ENCODE data around the gene PTPN3. TPM values are rescaled to one million over a fixed set of nuclear protein-coding genes. Genes with fewer than 3 reads are reported as not detected.

The PTPN3 gene
- total RNA-seq, 2 donors from 2014 or later, result 6.9 to 7.9 TPM

DNA sequence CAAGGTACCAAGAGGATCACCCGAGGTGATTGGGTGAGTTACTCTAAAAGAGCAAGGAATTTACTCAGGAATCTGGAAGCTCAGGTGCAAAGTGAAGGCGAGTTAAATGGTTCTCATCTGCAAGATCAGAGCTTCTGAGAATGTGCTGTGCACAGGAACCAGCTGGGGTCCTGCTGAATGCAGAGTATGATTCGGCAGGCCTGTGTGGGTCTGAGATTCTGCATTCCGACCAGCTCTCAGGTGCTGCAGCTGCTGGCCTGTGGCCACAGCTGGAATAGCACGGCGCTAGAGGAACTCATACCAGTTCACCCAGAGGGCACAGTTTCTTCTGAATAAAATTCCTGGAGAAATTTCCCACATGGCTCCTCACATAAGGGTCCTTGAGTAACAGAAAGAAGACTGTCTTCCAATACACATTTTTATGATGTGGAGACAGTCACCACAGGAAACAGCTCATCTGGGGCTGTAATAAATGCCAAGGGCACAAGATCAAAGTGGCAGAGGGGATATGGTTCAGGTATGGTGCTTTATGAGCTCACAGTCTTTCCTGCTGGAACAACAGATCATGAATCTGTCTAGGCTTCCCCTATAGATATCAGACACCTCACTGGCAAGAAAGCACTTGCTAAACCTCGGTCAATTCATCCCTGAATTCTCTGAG is 83.9 kb downstream of the PTPN3 start:
- no peak for DNase-seq (ENCODE audit: low spot score)
- TF ChIP-seq, protein P1, sequence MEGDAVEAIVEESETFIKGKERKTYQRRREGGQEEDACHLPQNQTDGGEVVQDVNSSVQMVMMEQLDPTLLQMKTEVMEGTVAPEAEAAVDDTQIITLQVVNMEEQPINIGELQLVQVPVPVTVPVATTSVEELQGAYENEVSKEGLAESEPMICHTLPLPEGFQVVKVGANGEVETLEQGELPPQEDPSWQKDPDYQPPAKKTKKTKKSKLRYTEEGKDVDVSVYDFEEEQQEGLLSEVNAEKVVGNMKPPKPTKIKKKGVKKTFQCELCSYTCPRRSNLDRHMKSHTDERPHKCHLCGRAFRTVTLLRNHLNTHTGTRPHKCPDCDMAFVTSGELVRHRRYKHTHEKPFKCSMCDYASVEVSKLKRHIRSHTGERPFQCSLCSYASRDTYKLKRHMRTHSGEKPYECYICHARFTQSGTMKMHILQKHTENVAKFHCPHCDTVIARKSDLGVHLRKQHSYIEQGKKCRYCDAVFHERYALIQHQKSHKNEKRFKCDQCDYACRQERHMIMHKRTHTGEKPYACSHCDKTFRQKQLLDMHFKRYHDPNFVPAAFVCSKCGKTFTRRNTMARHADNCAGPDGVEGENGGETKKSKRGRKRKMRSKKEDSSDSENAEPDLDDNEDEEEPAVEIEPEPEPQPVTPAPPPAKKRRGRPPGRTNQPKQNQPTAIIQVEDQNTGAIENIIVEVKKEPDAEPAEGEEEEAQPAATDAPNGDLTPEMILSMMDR (IDR thresholded peaks at IDR 0.05), result no peak
- Histone ChIP-seq H3K4me3 (no peak overlapping the region), H3K27ac (no peak overlapping the region), H3K27me3 (no peaks in the 10 kb centered on the region), H3K36me3 (no peaks in the 10 kb centered on the region), H3K4me1 (no peaks in the 10 kb centered on the region), H3K9me3 (no peaks in the 10 kb centered on the region)

DNA sequence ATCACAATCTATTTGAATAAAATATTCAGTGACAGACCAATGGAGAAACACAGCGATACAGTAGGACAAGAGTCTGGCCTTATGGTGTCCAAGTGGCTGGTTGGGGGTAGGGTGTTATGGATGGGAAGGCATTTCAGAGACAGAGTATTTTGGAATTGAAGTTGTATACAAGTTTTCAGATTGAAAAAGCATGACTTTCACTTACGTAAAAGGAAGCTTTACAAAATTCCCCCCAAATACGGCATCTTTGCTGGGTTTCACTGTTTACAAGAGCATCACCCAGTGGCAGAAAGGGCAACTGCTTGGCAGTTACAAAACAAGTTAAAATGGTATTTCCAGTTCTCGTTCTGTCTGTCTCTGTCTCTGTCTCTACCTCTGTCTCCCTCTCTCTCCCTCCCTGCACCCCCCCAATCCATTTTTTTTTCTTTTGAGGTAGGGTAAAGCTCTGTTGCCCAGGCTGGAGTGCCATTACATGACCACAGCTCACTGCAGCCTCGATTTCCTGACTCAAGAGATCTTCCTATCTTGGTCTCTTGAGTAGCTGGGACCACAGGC is 86.2 kb downstream of the PTPN3 start:
- TF ChIP-seq, protein P1 (IDR thresholded peaks at IDR 0.05), result peak; percentile 53 to 64
- no peak for DNase-seq (ENCODE audit: low spot score)
- Histone ChIP-seq H3K27me3 (no peaks in the 10 kb centered on the region), H3K9me3 (no peaks in the 10 kb centered on the region), H3K36me3 (peaks cover 12% of the 10 kb centered on the region), H3K27ac (no peak overlapping the region), H3K4me3 (no peak overlapping the region), H3K4me1 (no peaks in the 10 kb centered on the region)

DNA sequence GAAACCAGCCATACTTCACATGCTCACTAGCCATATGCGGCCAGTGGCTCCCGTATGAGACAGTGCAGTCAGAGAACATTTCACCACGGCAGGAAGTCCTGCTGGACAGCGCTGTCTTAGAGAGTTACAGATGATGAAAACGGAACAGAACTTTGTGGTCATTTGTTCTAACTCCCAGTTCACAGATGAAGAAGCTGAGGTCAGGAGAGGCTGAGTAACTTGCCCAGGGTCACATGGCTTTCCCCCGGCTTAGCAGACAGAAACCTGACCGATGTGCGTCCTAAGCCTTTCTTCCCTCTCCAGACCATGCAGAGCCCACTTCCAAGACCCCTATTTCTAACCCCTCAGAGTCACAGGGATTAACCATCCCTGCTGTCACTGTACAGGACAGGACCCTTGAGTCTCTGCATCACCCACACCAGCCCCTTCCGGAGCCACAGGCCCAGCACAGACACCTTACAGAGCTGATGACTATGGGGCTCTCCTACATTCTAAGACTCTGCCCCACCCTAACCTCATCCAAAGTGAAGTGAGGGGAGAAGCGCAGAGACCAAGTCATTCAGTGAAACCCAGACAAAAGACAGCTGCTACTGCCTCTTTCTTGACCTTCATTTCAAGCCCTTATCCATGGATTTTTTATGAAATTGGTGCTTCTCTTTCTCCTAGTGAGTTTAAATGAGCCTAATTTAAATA is 86.9 kb downstream of the PTPN3 start:
- no peaks in the 10 kb centered on the region for H3K27me3 ChIP-seq
- no peaks in the 10 kb centered on the region for H3K9me3 ChIP-seq
- TF ChIP-seq, protein P1 (IDR thresholded peaks at IDR 0.05), result no peak
- H3K36me3 ChIP-seq, result peaks cover 18% of the 10 kb centered on the region
- no peaks in the 10 kb centered on the region for H3K4me1 ChIP-seq
- H3K4me3 ChIP-seq, result no peak overlapping the region
- DNase-seq (ENCODE audit: low spot score), result no peak
- no peak overlapping the region for H3K27ac ChIP-seq

DNA sequence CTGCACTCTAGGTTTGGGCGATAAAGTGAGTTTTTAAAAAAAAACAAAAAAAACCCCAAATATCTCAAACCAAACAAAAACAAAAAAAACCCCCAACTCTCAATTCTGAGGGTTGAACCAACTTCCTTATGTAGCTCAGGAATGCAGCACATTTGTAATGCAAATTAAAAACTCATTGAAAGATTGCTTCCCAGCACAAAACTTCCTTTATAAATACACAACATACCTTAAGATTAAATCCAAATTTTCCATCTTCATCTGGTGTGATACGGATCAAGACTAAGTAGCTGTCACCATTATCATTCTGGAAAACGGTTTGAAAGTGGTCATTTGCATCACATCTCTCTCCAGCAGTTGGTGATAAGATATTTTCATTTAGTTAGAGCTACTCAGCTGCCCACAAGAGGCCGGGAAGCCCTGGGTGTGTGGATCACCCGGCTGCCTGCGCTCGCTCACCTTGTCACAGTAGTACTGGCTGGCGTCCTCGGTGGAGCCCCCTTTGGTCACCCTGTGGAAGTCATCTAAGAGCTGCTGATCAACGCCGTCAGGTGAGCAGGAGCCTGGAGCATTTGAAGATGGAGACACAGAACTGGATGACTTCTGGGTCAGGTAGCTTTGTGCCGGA is 88.2 kb downstream of the PTPN3 start:
- peaks cover 26% of the 10 kb centered on the region for H3K36me3 ChIP-seq

DNA sequence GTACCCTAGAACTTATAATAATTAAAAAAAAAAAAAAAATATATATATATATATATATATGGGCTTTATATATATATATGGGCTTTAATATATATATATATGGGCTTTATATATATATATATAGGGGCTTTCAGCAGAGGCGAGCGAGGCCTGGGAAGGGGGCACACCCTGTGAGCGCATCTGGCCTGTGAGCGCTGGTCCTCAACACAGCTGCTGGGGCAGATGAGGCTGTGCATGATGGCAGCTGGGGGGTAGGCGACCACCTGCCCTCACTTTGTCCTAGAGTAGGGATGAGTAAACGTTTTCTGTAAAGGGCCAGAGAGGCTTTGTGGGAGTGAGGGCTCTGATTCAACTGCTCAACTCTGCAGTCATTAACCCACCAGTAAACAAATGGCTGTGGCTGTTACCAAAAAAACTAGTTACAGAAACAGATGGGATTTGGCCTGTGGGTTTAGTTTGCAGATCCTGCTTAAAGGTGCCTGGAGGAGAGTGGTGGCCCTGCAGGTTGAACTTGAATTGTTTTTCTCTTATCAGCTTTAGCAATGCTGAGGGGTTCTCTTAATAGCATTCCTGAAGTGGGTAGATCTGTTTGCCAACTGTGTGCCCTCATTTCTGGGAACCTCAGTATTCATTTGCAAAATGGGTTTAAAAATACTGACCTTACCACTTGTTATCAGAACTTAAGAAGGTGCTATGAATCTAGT is 89.2 kb downstream of the PTPN3 start:
- Histone ChIP-seq H3K9me3 (no peaks in the 10 kb centered on the region), H3K36me3 (peaks cover 26% of the 10 kb centered on the region), H3K27me3 (no peaks in the 10 kb centered on the region), H3K4me3 (no peak overlapping the region), H3K27ac (no peak overlapping the region), H3K4me1 (no peaks in the 10 kb centered on the region)
- no peak for DNase-seq (ENCODE audit: low spot score)
- TF ChIP-seq, protein P1 (IDR thresholded peaks at IDR 0.05), result no peak

More for the DNA sequence above, 88.2 kb downstream of the PTPN3 start:
- no peaks in the 10 kb centered on the region for H3K27me3 ChIP-seq
- no peaks in the 10 kb centered on the region for H3K9me3 ChIP-seq
- DNase-seq (ENCODE audit: low spot score), result no peak
- no peak overlapping the region for H3K4me3 ChIP-seq
- H3K27ac ChIP-seq, result no peak overlapping the region
- TF ChIP-seq, protein P1 (IDR thresholded peaks at IDR 0.05), result no peak
- H3K4me1 ChIP-seq, result no peaks in the 10 kb centered on the region
